GM18868 (cell line): ENCODE results near the gene PIGO.

Experiments used
- ATAC-seq: cut with Tn5 transposase; IDR thresholded peaks from one replicate; pipeline ENCODE4 v1.9.1; 2021; ENCODE audit warnings: mild to moderate bottlenecking, moderate library complexity; ENCODE audit not compliant: unreplicated experiment

The PIGO gene

DNA sequence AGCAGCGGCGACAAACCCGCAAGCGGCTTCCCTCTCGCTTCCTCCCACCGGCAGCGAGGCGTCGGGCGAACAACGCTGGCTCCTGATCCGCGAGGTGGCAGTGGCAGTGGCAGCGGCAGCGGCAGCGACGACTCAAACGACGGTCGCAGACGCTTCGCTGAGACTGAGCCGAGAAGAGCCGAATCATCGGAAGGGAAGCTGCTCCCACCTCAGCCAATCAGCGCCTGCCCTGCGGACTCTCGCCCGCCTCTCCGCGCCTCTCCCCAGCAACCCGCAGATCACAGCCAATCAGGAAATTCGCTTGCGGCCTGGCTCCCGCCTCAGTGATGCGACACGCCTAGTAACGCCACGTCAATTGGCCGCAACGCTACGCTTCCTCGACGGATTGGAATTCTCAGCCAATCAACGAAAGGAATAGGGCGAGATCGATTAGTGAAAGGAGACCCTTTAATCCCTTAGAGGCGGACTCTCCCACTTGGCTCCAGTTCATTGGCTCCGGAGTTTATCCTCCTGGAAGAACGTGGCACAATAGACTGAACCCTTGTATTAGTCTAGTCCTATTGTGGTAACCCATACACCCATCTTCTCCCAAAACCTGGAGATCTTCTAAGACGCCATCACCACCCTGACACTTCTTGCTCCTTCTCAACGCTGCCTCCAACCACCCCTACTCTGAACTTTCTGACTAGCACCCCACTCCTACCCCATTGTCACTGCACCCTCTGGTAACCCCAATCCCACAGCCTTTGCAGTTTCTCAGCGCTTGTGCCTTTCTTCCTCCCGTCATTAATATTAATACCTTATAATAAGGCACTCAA, 23.7 kb downstream of the PIGO start, which contains the start of gene VCP:
Gene VCP (minus strand): TSS at position 165 of the 818 bp plus-strand sequence. CDS start 272 bp downstream, outside the sequence.
- peak; percentile 82 for ATAC-seq

DNA sequence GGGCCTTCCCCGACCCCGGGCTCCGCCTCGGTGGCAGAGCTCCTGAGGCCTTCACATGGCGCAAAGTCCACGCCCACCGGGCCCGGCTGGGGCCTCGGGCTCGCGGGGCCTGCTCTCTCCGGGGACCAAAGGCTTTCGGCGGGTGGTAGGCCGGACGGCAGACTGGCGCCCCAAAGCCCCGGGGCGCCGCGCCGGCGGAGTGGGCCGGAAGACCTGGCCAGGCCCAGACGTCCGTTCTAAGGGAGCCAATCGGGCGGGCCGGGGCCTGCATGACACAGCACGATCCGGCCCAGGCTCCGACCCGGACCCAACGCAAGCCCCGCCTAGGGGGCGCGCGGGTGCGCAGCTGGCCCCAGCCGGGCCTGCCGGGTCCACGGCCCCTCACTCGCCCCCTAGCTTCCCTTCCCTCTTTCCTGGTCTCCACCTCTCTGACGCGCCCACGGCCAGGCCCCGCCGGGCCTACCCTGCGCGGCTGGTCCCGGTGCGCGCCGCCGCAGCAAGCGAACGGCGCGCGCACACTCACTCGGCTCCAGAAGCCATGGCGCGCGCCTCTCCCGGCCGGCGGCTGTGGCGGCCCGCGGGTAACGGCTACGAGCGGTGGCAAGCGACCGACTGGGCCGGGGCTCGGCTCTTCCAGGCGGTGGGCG, 24.5 kb downstream of the PIGO start:
- peak; percentile 61 for ATAC-seq

DNA sequence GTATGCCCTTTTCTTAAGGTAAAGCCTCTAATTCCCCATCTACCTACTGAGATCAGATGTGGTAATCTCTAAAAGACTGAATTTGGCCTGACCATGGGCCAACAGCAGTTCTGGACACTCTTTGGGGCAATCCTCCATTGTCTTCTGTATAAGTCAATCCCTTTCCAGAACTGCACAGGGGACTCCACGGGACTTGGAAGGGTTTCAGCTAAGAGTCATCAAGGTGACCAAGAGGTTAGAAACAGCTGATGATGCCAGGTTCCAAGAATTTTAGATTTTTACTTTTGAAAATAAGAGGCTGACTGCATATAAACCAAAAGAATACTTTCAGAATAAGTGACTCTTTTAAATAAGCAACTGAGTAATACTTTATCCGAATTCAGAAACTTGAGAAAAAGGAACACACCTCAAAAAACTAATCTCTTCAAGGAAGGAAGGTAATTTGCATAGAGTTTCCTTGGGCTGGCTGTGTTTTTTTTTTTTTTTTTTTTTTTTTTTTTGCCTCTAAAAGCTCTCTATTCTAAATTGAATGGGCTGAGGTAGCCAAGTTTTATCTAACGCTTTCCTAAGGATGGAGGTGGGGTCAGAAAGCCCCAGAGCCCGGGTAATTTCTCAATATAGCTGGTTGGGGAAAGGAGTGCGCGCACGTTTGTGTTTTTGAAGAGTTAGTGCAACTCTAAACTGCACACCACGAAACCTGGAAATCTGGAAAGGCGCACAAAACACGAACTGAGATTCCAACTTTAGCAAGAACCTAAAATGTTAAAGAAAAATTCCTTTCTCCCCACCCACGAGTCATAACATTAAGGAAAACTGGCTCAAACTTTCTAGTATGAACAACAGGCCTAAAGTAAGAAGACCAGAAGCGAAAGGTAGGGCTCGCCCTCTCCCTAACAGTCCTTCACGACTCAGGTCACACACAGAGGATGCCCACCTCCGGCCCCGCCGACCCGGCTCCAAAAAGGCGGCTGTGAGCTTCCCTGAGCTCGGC, 25.3 kb downstream of the PIGO start:
- ATAC-seq, result no peak

DNA sequence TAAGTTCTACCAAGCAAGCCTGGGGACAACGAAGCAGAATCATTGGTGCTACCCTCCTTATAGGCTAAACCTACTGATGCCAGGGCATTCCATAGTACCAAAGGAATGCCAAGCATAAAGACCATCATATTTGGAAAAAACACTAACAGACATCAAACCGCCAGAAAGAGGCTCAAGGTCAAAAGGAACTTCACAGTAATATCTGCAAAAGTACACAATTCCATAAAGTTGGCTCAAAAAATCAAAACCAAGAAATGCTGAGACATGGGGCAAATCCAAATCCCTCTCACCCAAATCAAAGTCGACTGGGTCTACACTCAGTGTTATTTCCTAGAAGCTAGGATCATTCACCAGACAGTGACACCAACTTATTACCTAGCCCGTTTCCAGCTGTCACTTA, 27.4 kb downstream of the PIGO start:
- ATAC-seq, result no peak

- ATAC-seq, result no peak
Observed at GRCh38 chr9:35067056-35067455, 29.3 kb downstream of the PIGO start.

DNA sequence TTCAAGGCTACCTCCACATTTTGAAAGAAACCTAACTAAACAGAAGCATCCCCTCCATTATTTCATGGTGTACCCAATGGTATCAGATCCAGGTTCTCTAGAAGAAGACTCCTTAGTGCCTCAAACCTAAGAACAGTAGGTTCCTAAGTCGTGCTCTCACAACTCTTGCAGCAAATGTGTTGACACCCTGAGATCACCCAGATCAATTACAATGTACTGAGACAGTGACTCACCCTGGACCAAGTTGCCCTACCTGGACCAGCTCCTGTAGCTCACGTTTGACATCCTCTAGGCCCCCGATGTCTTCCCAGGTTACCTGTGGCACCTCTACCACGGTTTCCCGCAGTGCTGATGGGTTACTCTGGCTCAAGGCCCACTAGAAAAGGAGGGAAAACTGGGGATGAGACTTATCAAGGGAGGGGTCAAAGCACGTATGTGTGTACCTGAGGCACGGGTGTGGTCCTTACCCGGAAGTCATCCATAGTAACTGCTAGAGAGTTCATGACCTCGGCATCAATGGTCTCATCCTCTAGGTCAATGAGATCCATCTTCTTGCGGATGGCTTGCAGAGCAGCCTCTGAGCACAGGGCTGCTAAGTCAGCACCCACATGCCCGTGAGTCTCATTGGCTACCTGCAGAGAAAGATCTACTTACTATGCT, 35.7 kb downstream of the PIGO start:
- ATAC-seq, result no peak

- no peak for ATAC-seq
Observed at GRCh38 chr9:35059438-35059837, 37.0 kb downstream of the PIGO start.

- no peak for ATAC-seq
Observed at GRCh38 chr9:35057271-35057620, 39.1 kb downstream of the PIGO start.

DNA sequence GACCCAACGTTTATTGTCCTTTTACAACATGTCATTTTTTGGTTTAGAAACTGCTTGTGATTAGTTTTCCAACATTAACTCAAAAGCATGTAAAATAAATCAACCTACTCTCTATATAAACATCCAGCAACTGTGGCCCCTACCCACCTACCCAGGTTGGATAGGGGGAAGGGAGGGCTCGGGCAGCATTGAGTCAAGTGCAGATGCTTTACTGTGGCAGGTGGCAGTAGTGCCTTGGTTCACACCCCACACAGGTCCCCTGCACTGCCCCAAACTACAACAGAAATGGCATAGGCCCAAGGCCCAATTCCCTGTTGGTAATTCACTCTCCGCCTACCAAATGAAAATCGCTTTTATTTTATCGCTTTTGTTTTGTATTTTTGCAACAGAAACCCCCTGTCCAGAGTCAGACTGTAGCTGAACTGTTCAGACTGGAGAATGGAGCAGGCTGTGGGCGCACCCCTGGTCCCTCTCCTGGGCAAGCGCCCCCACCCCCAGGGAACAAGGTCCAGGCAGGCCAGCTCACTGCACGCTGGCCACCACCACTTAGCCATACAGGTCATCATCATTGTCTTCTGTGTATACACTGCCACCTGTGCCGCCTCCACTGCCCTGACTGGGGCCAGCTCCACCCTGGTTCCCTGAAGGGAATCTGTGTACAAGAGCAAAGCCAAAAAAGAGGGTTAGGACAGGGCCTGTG, 39.7 kb downstream of the PIGO start:
- no peak for ATAC-seq

GRCh38 chr9:35054871-35055644, 41.3 kb downstream of the PIGO start:
- no peak for ATAC-seq

DNA sequence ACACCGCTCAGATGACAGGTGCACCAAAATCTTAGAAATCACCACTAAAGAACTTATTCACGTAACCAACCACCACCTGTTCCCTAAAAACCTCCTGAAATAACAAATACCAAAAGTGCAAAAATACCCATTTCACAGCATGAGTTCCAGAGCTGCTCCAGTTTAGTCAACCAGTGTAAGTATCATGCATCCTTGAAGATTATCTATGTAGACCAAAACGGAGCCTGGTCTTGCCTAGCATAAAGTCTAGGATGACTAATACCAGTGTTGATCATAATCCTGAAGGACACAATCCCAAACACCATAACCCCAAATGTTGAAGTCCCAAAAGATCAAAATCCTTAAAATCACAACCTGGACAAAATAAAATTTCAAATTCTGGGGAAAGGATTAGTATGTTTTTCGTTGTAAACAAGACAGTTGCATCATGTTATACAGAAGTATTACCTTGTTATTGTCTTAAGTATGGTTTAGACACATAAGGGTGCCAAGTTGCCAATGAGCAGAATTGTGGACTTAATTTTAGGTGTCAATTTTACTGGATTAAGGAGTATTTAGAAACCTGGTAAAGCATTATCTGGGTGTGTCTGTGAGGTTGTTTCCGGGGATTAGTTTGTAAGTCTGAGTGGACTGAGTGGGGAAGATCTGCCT, 42.1 kb downstream of the PIGO start:
- ATAC-seq, result no peak

DNA sequence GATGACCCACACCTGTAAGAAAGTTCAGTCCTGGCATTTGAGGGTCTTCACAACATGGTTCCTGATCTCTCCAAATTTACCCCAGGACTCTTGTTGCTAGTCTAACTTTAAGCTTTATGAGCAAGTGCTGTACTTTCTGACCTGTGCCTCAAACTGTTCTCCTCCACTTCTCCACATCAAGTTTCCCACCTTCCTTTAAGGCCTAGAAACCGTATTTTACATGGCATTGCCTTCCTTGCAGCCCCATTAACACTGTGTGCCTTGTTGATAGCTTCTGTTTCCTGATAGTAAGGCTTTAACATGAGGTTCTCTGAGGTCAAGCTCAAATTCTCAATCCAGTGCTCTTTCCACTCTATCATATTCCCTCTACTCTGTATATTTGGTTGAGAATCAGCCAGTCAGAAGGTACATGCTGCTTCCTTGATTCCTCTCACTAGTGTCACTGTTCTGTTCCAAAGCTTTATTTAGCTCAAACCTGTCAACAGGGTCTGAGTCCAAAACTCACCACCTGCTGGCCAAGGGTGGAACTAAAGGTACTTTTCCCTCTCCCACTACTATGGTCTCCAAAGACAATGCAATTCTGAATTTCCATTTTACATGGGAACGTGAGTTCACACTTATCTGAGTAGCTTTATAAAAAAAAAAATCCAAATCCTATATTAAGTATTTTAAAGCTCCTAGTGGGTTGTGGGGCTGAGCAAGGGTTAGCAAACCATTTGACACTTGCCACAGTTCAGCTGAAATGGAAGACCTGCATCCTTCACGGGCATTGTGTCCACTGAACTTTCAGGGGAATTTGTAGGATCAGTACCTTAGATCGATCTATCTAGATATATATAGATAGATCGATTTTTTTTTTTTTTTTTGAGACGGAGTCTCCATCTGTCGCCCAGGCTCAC, 45.1 kb downstream of the PIGO start:
- peak; percentile 52 for ATAC-seq

- ATAC-seq, result no peak
Observed at GRCh38 chr9:35048511-35048910, 47.9 kb downstream of the PIGO start.

DNA sequence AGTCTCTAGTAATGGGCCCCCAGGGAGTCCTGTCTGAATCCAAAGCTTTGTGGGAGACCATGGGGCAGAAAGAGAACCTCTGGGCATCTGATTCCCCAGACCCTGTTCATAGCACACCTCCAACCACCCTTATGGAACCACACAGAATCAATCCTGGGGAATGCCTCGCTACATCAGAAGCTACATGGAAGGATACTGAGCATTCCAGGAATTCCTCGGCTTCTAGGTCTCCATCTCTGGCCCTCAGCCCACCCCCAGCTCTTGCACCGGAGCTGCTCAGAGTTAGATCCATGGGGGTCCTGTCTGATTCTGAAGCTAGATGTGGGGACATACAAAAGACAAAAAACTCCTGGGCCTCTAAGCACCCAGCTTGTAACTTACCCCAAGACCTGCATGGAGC, 52.3 kb downstream of the PIGO start:
- no peak for ATAC-seq

DNA sequence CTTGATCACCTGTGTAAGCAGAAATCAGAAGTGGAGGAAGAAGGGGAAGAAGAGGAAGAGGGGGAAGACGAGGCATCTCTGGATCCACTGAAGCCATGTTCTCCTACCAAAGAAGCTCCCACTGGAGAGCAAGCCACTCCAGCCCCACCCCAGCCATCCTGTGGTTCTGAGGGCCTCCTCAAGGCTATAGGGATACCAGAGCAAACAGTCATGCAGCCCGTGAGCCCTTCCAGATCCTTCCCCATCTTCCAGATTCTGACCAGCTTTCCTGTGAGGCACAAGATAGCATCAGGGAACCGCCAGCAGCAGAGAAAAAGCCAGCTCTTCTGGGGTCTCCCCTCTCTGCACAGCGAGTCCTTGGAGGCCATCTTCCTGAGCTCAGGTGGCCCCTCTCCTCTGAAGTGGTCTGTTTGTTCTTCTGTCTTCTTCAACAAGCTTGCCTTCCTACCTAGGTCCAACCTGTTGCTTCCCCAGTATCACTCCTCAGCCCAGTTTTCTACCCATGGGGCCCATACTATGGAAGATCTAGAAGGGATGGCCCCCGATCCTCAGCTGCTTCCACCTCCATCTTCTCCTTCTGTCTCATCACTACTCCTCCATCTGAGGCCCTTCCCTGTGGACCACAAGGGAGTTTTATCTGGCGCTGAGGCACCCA, 53.4 kb downstream of the PIGO start:
- ATAC-seq, result no peak

DNA sequence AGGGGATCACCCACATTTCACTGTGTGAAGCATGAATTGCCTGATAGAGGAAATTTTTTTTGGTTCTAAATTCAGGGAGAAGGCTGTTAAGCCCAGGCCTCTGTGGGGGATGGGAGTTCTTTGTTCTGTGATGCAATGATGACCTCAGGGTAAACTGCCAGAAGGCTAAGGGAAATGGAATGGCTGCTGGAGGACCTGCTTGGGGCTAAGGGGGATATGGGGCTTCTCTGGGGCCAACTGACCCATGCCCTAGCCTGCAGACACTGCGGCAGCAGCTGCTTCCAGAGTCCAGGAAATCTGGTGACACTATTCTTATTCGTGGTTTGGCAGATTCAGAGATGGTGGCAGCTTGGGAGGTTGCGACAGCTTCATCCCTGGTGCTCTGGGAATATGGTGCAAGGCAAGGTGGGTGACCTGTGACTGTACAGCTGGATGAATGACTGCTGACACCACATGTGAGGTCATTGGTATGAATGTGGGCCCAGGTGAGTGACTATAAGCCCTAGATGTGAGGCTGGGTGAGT, 54.2 kb downstream of the PIGO start:
- ATAC-seq, result no peak
